DND-41 (cell line): Measurements from ENCODE around the gene CKAP5.

Experiments
- CTCF ChIP-seq: IDR thresholded peaks from 2 replicates; pipeline ENCODE4 v1.5.1; 2012; ENCODE audit warnings: borderline replicate concordance, low read length, moderate library complexity, mild to moderate bottlenecking; ENCODE audit not compliant: poor library complexity, severe bottlenecking; ENCODE audit errors: extremely low read depth
- EZH2 ChIP-seq: IDR thresholded peaks from 3 replicates; pipeline ENCODE4 v1.6.1; 2012; ENCODE audit warnings: borderline replicate concordance, low read depth, mild to moderate bottlenecking, moderate library complexity, low read length, inconsistent platforms; ENCODE audit not compliant: severe bottlenecking

- TF ChIP-seq CTCF (no peak), EZH2 (no peak)
Measured at GRCh38 chr11:46826310-46827044, 19.6 kb downstream of the CKAP5 start.
